ENCODE results near the gene XRCC2.
"Not testable (repeated sequence)": the region's sequence is repeated elsewhere in the genome, so short reads cannot be mapped to it uniquely, and the experiment has no call there.

- not testable (repeated sequence) for TF ChIP-seq CTCF, POLR2AphosphoS5 (IDR thresholded peaks at IDR 0.05)
Observed at GRCh38 chr7:152692196-152692595, 16.3 kb upstream of the XRCC2 start.
